Heart left ventricle (tissue), 16 donors: Measurements from ENCODE around the gene CAMKK2. TPM values are rescaled to one million over a fixed set of nuclear protein-coding genes. Genes with fewer than 3 reads are reported as not detected.

Experiments used
- ATAC-seq, 4 donors: fragments of 200-7000 bp; cut with Tn5 transposase; one replicate each; pipeline ENCODE4 v1.9.1; 2020 to 2022; ENCODE audit warnings: moderate library complexity in 4 of 4, mild to moderate bottlenecking in 3 of 4, moderate number of reproducible peaks in 1 of 4
- DNase-seq, 5 donors: peaks; one replicate each; pipeline ENCODE4 v3.0.0-alpha.2; 2020
- H3K27ac ChIP-seq, 12 donors: fragments of 200-600 bp; sonication (generic) in 4 of 12; one replicate each; pipeline versions ENCODE4 v1.5.0 to v1.8.0; 2016 to 2022; ENCODE audit warnings: mild to moderate bottlenecking in 2 of 12
- H3K27me3 ChIP-seq, 9 donors: fragments of 200-600 bp; sonication (generic) in 2 of 9; one replicate each; pipeline versions ENCODE4 v1.5.1 to v1.8.0; 2016 to 2022; ENCODE audit warnings: mild to moderate bottlenecking in 3 of 9
- H3K36me3 ChIP-seq, 9 donors: fragments of 200-600 bp; sonication (generic) in 2 of 9; one replicate each; pipeline versions ENCODE4 v1.5.0 to v1.8.0; 2018 to 2022; ENCODE audit warnings: mild to moderate bottlenecking in 2 of 9
- H3K4me1 ChIP-seq, 12 donors: fragments of 200-600 bp; sonication (generic) in 4 of 12; one replicate each; pipeline versions ENCODE4 v1.5.0 to v1.8.0; 2016 to 2022; ENCODE audit warnings: mild to moderate bottlenecking in 3 of 12
- H3K4me3 ChIP-seq, 12 donors: fragments of 200-600 bp; sonication (generic) in 4 of 12; one replicate each; pipeline versions ENCODE4 v1.5.0 to v1.8.0; 2017 to 2022; ENCODE audit warnings: mild to moderate bottlenecking in 9 of 12, moderate library complexity in 4 of 12
- H3K9me3 ChIP-seq, 12 donors: fragments of 200-600 bp; sonication (generic) in 4 of 12; one replicate each; pipeline versions ENCODE4 v1.5.0 to v1.8.0; 2016 to 2022; ENCODE audit warnings: mild to moderate bottlenecking in 1 of 12
- CTCF ChIP-seq, 12 donors: fragments of 200-600 bp; sonication (generic) in 4 of 12; IDR thresholded peaks; one replicate each; pipeline versions ENCODE4 v1.5.0 to v1.8.0; 2018 to 2022; ENCODE audit warnings: antibody characterized with exemption in 12 of 12, mild to moderate bottlenecking in 5 of 12
- POLR2A ChIP-seq, 2 donors: fragments of 450-650 bp; IDR thresholded peaks; one replicate each; pipeline ENCODE4 v1.6.1; 2017; ENCODE audit warnings: antibody characterized with exemption in 2 of 2, mild to moderate bottlenecking in 2 of 2, moderate library complexity in 2 of 2
- WGBS, 4 donors: extraction: QIAGEN DNeasy Blood & Tissue Kit in 2 of 4; methylation state at CpG; one replicate each; pipeline versions ENCODE4 v1.1.5 to v1.1.7; 2013 to 2018; 5-methylcytosine and 5-hydroxymethylcytosine counted together
- intact Hi-C, 10 donors: fragments of 100-400 bp; cut with DNase I; formaldehyde crosslinking; loops; one replicate each; pipeline versions ENCODE4 v1.11.1 to v1.14.2; 2022
- polyA plus RNA-seq, 2 donors: library from polyadenylated mRNA; stranded (reverse); fragments of 200-250 nt; gene quantifications; one replicate each; pipeline ENCODE4 v1.2.3, GENCODE V29; 2013
- total RNA-seq, 9 donors: library from RNA; depleted of rRNA in 2 of 9; stranded (reverse); fragments of >200 nt in 2 of 9; fragmentation: NEBNext Ultra II Directional in 3 of 9; extraction: Animal tissue kit (Norgen Biotek cat#: 25700) in 3 of 9; gene quantifications; one replicate each; pipeline versions ENCODE4 v1.1.0 to v1.2.4, GENCODE V29; 2016 to 2023
- donor health status: ischemic (EF 13 %, LVEDD 7.1; RV severe dilation, severe dysfunction).
- donor health status: healthy with polysubstance abuse.
- donor health status: DM: no; HTN: yes; CAD: no.
- donor health status: DM: no; HTN: no; CAD: no.
- donor health status: ischemic (EF 25% LVEDD 6.9; RV normal size, moderate dysfunction).
- donor health status: ischemic (EF 25% LVEDD 5.7; RV mildly dilated, moderate dysfunction).
- donor health status: healthy.
- donor health status: DM: yes; HTN: yes; CAD: no.
- donor health status: ischemic (EF 35%, LVEDD 5.7; RV mildly dilated, moderate dysfunction).
- donor health status: nonischemic (EF 11% LVEDD 7.7; RV severe dilation, severe dysfunction).
- donor health status: DM: yes; HTN: yes; CAD: no.
- donor health status: PGD.
- donor health status: ischemic (EF 29% LVEDD 5.4; RV normal size, mild dysfunction).
- donor health status: nonischemic (EF 23%, LVEDD 6.1; RV moderate dilation, normal function).

Gene CAMKK2
- total and polyA plus RNA-seq, 11 donors: 7.4 to 28.2 (median 16.0) TPM

GRCh38 chr12:121330195-121330594 lies 33.7 kb upstream of the CAMKK2 start:
- 94 to 97% (median 96%) methylated on average over 4 of the region's 4 CpGs for WGBS, 4 donors
- Histone ChIP-seq H3K36me3 (peaks cover 0 to 98% (median 96%) of the 10 kb centered on the region in 9 donors), H3K27ac (no peak overlapping the region), H3K27me3 (no peaks in the 10 kb centered on the region), H3K9me3 (no peaks in the 10 kb centered on the region), H3K4me3 (no peak overlapping the region), H3K4me1 (peaks cover 0 to 9% (median 0%) of the 10 kb centered on the region in 12 donors)
- no peak for TF ChIP-seq POLR2A (IDR thresholded peaks at IDR 0.05)
- no peak for TF ChIP-seq CTCF (IDR thresholded peaks at IDR 0.05)
- intact Hi-C loops: loop anchor here in 4 of 10 donors (5.0 to 10.0 kb wide), 2 partner anchors 112 to 355 kb away; no protein-coding TSS in a partner anchor
- ATAC-seq (no peak), DNase-seq (no peak)

DNA sequence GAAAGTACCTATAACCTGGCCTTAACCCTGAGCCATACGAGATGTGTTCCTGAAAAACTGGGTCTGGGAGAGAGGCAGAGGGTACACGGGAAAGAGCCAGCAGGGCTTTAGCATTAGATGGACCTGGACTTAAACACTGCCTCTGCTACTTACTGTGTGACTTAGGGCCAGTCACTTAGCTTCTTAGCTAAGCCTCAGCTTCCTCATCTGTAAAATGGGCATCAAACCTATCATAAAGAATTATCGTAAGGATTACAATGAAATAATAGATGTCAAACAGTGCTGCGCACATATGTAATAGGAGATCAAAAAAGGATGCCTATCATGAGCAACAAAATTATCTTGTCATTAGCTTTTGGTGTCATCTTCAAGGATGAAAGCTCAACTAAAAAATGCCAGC lies 32.1 kb upstream of the CAMKK2 start:
- Histone ChIP-seq H3K4me3 (no peak overlapping the region), H3K9me3 (no peaks in the 10 kb centered on the region), H3K27ac (no peak overlapping the region), H3K27me3 (no peaks in the 10 kb centered on the region), H3K36me3 (peaks cover 0 to 100% (median 96%) of the 10 kb centered on the region in 9 donors), H3K4me1 (peaks cover 0 to 9% (median 0%) of the 10 kb centered on the region in 12 donors)
- ATAC-seq (no peak), DNase-seq (no peak)
- intact Hi-C loops: no loop called here
- 94 to 97% (median 96%) methylated on average over 4 of the region's 4 CpGs for WGBS, 4 donors
- TF ChIP-seq POLR2A (IDR thresholded peaks at IDR 0.05) (no peak), CTCF (IDR thresholded peaks at IDR 0.05) (no peak)

- DNase-seq (no peak), ATAC-seq (peak in 1 of 4 donors; percentile 13)
- Histone ChIP-seq H3K27ac (no peak overlapping the region), H3K36me3 (peaks cover 0 to 100% (median 96%) of the 10 kb centered on the region in 9 donors), H3K4me1 (peaks cover 0 to 9% (median 0%) of the 10 kb centered on the region in 12 donors), H3K27me3 (no peaks in the 10 kb centered on the region), H3K4me3 (no peak overlapping the region), H3K9me3 (no peaks in the 10 kb centered on the region)
- 86 to 89% (median 88%) methylated on average over 16 to 21 of the region's 21 CpGs for WGBS, 4 donors
- intact Hi-C loops: no loop called here
- no peak for TF ChIP-seq POLR2A (IDR thresholded peaks at IDR 0.05)
- TF ChIP-seq CTCF (IDR thresholded peaks at IDR 0.05): no peak
Measured at GRCh38 chr12:121326996-121327674, 30.6 kb upstream of the CAMKK2 start.

DNA sequence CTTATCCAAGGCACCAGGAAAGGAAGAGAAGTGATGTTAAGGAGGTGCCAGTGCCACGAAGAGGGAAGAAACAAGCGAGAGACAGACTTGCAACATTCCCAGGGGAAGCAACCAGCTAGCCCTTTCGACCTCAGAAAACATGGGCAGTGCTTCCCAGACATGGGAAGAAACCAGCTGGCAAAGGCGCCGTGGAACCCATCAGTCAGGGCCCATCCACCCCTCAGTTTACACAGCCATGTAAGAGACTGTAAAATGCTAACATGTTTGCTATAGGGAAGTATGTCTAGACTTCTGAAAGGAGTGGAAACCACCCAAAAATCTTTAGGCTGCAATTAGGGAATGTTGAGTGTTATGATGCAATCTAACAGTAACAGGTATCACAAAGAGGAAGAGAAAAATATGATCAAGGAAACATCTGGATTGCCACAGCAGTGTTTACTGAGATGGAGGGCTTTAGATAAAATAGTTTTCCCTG lies 29.4 kb upstream of the CAMKK2 start:
- H3K27ac ChIP-seq: no peak overlapping the region
- H3K4me3 ChIP-seq: no peak overlapping the region
- no peak for ATAC-seq
- H3K27me3 ChIP-seq: no peaks in the 10 kb centered on the region
- no peaks in the 10 kb centered on the region for H3K9me3 ChIP-seq
- DNase-seq: no peak
- TF ChIP-seq CTCF (IDR thresholded peaks at IDR 0.05) (no peak), POLR2A (IDR thresholded peaks at IDR 0.05) (no peak)
- peaks cover 0 to 99% (median 93%) of the 10 kb centered on the region in 9 donors for H3K36me3 ChIP-seq
- peaks cover 0 to 9% (median 0%) of the 10 kb centered on the region in 12 donors for H3K4me1 ChIP-seq
- intact Hi-C loops: no loop called here
- 59 to 83% (median 65%) methylated on average over 5 of the region's 5 CpGs for WGBS, 4 donors
